HEK293 (cell line): ENCODE results near the gene EZH1.

Experiments
- CTCF ChIA-PET: fragments of 350-600 bp; formaldehyde crosslinking; extraction: SDS; loops from one replicate; lab custom pipeline; 2021; ENCODE audit warnings: antibody characterized with exemption; lab: Yijun Ruan, JAX
- POLR2A ChIA-PET: fragments of 300-600 bp; formaldehyde crosslinking; extraction: SDS; loops from one replicate; lab custom pipeline; 2020; ENCODE audit warnings: antibody characterized with exemption, inconsistent platforms; lab: Yijun Ruan, JAX
- H3K27ac ChIP-seq: fragments of 200-500 bp; sonication (Bioruptor generic); 2 replicates; pipeline ENCODE4 v1.5.1; 2014; ENCODE audit warnings: low read depth, low read length, control low read depth, inconsistent platforms; ENCODE audit errors: extremely low read depth
- H3K36me3 ChIP-seq, 2 experiments: fragments of 200-500 bp in 1 of 2; sonication (Bioruptor generic) in 1 of 2; 1 replicate in 1 of 2; 2 replicates in 1 of 2; pipeline ENCODE4 v1.5.1; 2014 to 2017; ENCODE audit warnings: inconsistent platforms in 2 of 2, low read length in 2 of 2; ENCODE audit not compliant: control insufficient read depth in 2 of 2, insufficient read depth in 1 of 2
- H3K4me1 ChIP-seq: fragments of 200-500 bp; sonication (Bioruptor generic); 2 replicates; pipeline ENCODE4 v1.5.1; 2014; ENCODE audit warnings: mild to moderate bottlenecking, low read length, inconsistent platforms; ENCODE audit not compliant: control insufficient read depth, insufficient read depth
- H3K4me3 ChIP-seq: 2 replicates; pipeline ENCODE4 v1.5.1; 2011; ENCODE audit warnings: low read depth, mild to moderate bottlenecking, control low read depth, low read length, moderate library complexity
- H3K9me3 ChIP-seq: fragments of 200-500 bp; sonication (Bioruptor generic); 2 replicates; pipeline ENCODE4 v1.5.1; 2014; ENCODE audit warnings: low read depth, low read length, inconsistent platforms; ENCODE audit not compliant: control insufficient read depth, insufficient read depth
- PRDM10 ChIP-seq: fragments of 450-650 bp; formaldehyde crosslinking; IDR thresholded peaks from 2 replicates; pipeline ENCODE4 v1.5.1; 2016; ENCODE audit warnings: missing biosample characterization, missing genetic modification characterization
- YY2 ChIP-seq: fragments of 450-650 bp; formaldehyde crosslinking; IDR thresholded peaks from 2 replicates; pipeline ENCODE4 v1.5.1; 2016; ENCODE audit warnings: missing biosample characterization, missing genetic modification characterization
- ZFHX2 ChIP-seq: fragments of 450-650 bp; formaldehyde crosslinking; conservative IDR thresholded peaks from 2 replicates; pipeline ENCODE4 v1.5.1; 2016; ENCODE audit warnings: missing biosample characterization, missing genetic modification characterization
- ZNF23 ChIP-seq: fragments of 450-650 bp; formaldehyde crosslinking; IDR thresholded peaks from 2 replicates; pipeline ENCODE4 v1.5.1; 2016; ENCODE audit warnings: missing biosample characterization, missing genetic modification characterization, borderline replicate concordance
- ZNF239 ChIP-seq: fragments of 450-650 bp; formaldehyde crosslinking; IDR thresholded peaks from 2 replicates; pipeline ENCODE4 v1.5.1; 2016; ENCODE audit warnings: missing biosample characterization, missing genetic modification characterization
- ZNF24 ChIP-seq: fragments of 450-650 bp; formaldehyde crosslinking; IDR thresholded peaks from 2 replicates; pipeline ENCODE4 v1.5.1; 2016; ENCODE audit warnings: missing biosample characterization, missing genetic modification characterization
- ZNF544 ChIP-seq: fragments of 450-650 bp; formaldehyde crosslinking; IDR thresholded peaks from 2 replicates; pipeline ENCODE4 v1.5.0; 2017; ENCODE audit warnings: missing biosample characterization, missing genetic modification characterization
- ZNF549 ChIP-seq: fragments of 450-650 bp; IDR thresholded peaks from 2 replicates; pipeline ENCODE4 v1.5.1; 2018; ENCODE audit warnings: missing biosample characterization, missing genetic modification characterization, mild to moderate bottlenecking, inconsistent platforms, moderate library complexity

EZH1 gene

GRCh38 chr17:42750739-42751344 is 6.0 kb upstream of the EZH1 start:
- Histone ChIP-seq H3K4me3 (no peak overlapping the region), H3K9me3 (no peaks in the 10 kb centered on the region), H3K27ac (no peak overlapping the region), H3K36me3 (no peaks in the 10 kb centered on the region), H3K4me1 (0 out of 2 replicates have a peak, but pooled peaks cover 2% of the 10 kb centered on the region)
- ChIA-PET POLR2A (interaction anchor here (0.5 to 1.4 kb wide), 3 partner anchors 30 to 365 kb away, joined by 3 to 5 read pairs (median 3); partner anchors contain the start of genes CNTD1, COA3 and WNK4), CTCF (interaction anchor here (0.6 to 5.1 kb wide), 5 partner anchors 10 to 69 kb away, joined by 3 to 46 read pairs (median 4); partner anchors contain the start of genes RAMP2 and VPS25)
- TF ChIP-seq ZNF239 (tag by site-specific recombination) (no peak), ZNF24 (tag by site-specific recombination) (no peak), YY2 (tag by site-specific recombination) (no peak)

- H3K4me3 ChIP-seq: no peak overlapping the region
- peaks cover 2% of the 10 kb centered on the region; the same call in 1 of the 2 replicates for H3K4me1 ChIP-seq
- H3K36me3 ChIP-seq: no peaks in the 10 kb centered on the region
- TF ChIP-seq PRDM10 (tag by site-specific recombination): peak; percentile 47; the same call in 1 of the 2 replicates
- no peak for TF ChIP-seq ZNF23 (tag by site-specific recombination)
- TF ChIP-seq ZNF544 (tag by site-specific recombination): no peak
- no peaks in the 10 kb centered on the region for H3K9me3 ChIP-seq
- POLR2A ChIA-PET: interaction anchor here (0.8 to 1.0 kb wide), 2 partner anchors 18 to 24 kb away, joined by 4 to 5 read pairs; partner anchors contain the start of gene VPS25
- CTCF ChIA-PET: interaction anchor here (0.6 to 5.1 kb wide), 8 partner anchors 11 to 171 kb away, joined by 3 to 46 read pairs (median 6); partner anchors contain the start of gene RAMP2
- H3K27ac ChIP-seq: no peak overlapping the region
These were observed 4.3 kb upstream of the EZH1 start for GRCh38 chr17:42748908-42749798.

- CTCF ChIA-PET: interaction anchor here (0.6 to 3.6 kb wide), 4 partner anchors 13 to 150 kb away, joined by 3 to 30 read pairs (median 6); partner anchors contain the start of gene RAMP2
- Histone ChIP-seq H3K4me3 (no peak overlapping the region), H3K9me3 (no peaks in the 10 kb centered on the region), H3K4me1 (peaks cover 9% of the 10 kb centered on the region), H3K36me3 (no peaks in the 10 kb centered on the region; a peak in 1 of 3 replicates), H3K27ac (no peak overlapping the region)
- POLR2A ChIA-PET: interaction anchor here (0.6 to 0.8 kb wide), 2 partner anchors 11 to 17 kb away, joined by 3 to 4 read pairs; no protein-coding TSS in a partner anchor
- TF ChIP-seq ZNF549: no peak
- peak; percentile 32; the same call in 1 of the 2 replicates for TF ChIP-seq PRDM10 (tag by site-specific recombination)
- no peak for TF ChIP-seq ZFHX2 (tag by site-specific recombination)
These were observed 3.5 kb upstream of the EZH1 start for GRCh38 chr17:42748202-42748907.
